Hematopoietic multipotent progenitor cell (in vitro differentiated cells): Measurements from ENCODE around the gene USP1. TPM values are rescaled to one million over a fixed set of nuclear protein-coding genes. Genes with fewer than 3 reads are reported as not detected.

Source experiments
- DNase-seq, 3 donors: peaks; one replicate each; pipeline ENCODE4 v3.0.0-alpha.2; 2011 to 2015; ENCODE audit warnings: low read depth in 2 of 3, low spot score in 2 of 3
- total RNA-seq: library from RNA; depleted of rRNA; stranded (reverse); fragments of >200 nt; gene quantifications from one replicate; pipeline ENCODE4 v1.2.3, GENCODE V29; 2012

Gene USP1
- total RNA-seq = 14.3 TPM

GRCh38 chr1:62436466-62437272, at the start of gene USP1:
TSS of gene USP1 (plus strand) at chr1:62437049. CDS start at chr1:62439868, 2,819 bp downstream.
- DNase-seq = peak; percentile 95 to 100 (median 100)

- DNase-seq = no peak
These were observed 47.3 kb upstream of the USP1 start for GRCh38 chr1:62389531-62389930.

GRCh38 chr1:62390071-62390470, 46.8 kb upstream of the USP1 start:
- no peak for DNase-seq

GRCh38 chr1:62391369-62391971, 45.4 kb upstream of the USP1 start:
- DNase-seq = peak in 2 of 3 donors; percentile 24 to 42

- no peak for DNase-seq
These were observed 43.9 kb upstream of the USP1 start for GRCh38 chr1:62392951-62393350.

GRCh38 chr1:62394646-62395045, 42.2 kb upstream of the USP1 start:
- DNase-seq = no peak

GRCh38 chr1:62395291-62395690, 41.6 kb upstream of the USP1 start:
- no peak for DNase-seq

GRCh38 chr1:62396871-62397270, 40.0 kb upstream of the USP1 start:
- DNase-seq = no peak

GRCh38 chr1:62397301-62397700, 39.5 kb upstream of the USP1 start:
- no peak for DNase-seq

- no peak for DNase-seq
These were observed 38.5 kb upstream of the USP1 start for GRCh38 chr1:62398377-62398776.

- DNase-seq = no peak
These were observed 35.7 kb upstream of the USP1 start for GRCh38 chr1:62401034-62401760.

- DNase-seq = no peak
These were observed 31.6 kb upstream of the USP1 start for GRCh38 chr1:62405247-62405646.

- DNase-seq = no peak
These were observed 30.3 kb upstream of the USP1 start for GRCh38 chr1:62406576-62406975.

GRCh38 chr1:62407398-62408009, 29.3 kb upstream of the USP1 start:
- DNase-seq = peak; percentile 24 to 75 (median 36)

- no peak for DNase-seq
These were observed 21.2 kb upstream of the USP1 start for GRCh38 chr1:62415687-62416086.

GRCh38 chr1:62417351-62417999, 19.4 kb upstream of the USP1 start:
- no peak for DNase-seq

GRCh38 chr1:62420214-62420613, 16.6 kb upstream of the USP1 start:
- no peak for DNase-seq

- DNase-seq = no peak
These were observed 13.1 kb upstream of the USP1 start for GRCh38 chr1:62423580-62424242.

- DNase-seq = no peak
These were observed 12.4 kb upstream of the USP1 start for GRCh38 chr1:62424411-62424810.

- DNase-seq = no peak
These were observed 11.8 kb upstream of the USP1 start for GRCh38 chr1:62425041-62425440.
